ENCODE measurements around the gene PTPRN2. TPM values are rescaled to one million over a fixed set of nuclear protein-coding genes. Genes with fewer than 3 reads are reported as not detected.

PTPRN2 gene
- total RNA-seq, 1 donor from 2014 or later: 15.4 TPM

- Mint-ChIP-seq H3K4me3 (no peak overlapping the region), H3K27ac (no peak overlapping the region), H3K4me1 (ENCODE audit: unreplicated experiment) (no peaks in the 10 kb centered on the region), H3K27me3 (no peaks in the 10 kb centered on the region), H3K9me3 (no peaks in the 10 kb centered on the region), H3K36me3 (no peaks in the 10 kb centered on the region)
- no peak for TF ChIP-seq CTCF (conservative IDR thresholded peaks at IDR 0.05)
- no peak for DNase-seq (ENCODE audit: extremely low spot score, unreplicated experiment)
Observed at GRCh38 chr7:158246960-158247673, 340.5 kb downstream of the PTPRN2 start.

GRCh38 chr7:158246272-158246959, 341.2 kb downstream of the PTPRN2 start:
- H3K27ac Mint-ChIP-seq: no peak overlapping the region
- H3K27me3 Mint-ChIP-seq: no peaks in the 10 kb centered on the region
- H3K4me1 Mint-ChIP-seq (ENCODE audit: unreplicated experiment): no peaks in the 10 kb centered on the region
- no peak overlapping the region for H3K4me3 Mint-ChIP-seq
- DNase-seq (ENCODE audit: extremely low spot score, unreplicated experiment): no peak
- H3K9me3 Mint-ChIP-seq: no peaks in the 10 kb centered on the region
- TF ChIP-seq CTCF (conservative IDR thresholded peaks at IDR 0.05): no peak
- H3K36me3 Mint-ChIP-seq: no peaks in the 10 kb centered on the region

GRCh38 chr7:158245724-158246041, 341.9 kb downstream of the PTPRN2 start:
- no peak for TF ChIP-seq CTCF (conservative IDR thresholded peaks at IDR 0.05)
- Mint-ChIP-seq H3K36me3 (no peaks in the 10 kb centered on the region), H3K27me3 (no peaks in the 10 kb centered on the region), H3K4me1 (ENCODE audit: unreplicated experiment) (no peaks in the 10 kb centered on the region), H3K9me3 (no peaks in the 10 kb centered on the region), H3K4me3 (no peak overlapping the region), H3K27ac (no peak overlapping the region)
- no peak for DNase-seq (ENCODE audit: extremely low spot score, unreplicated experiment)

DNA sequence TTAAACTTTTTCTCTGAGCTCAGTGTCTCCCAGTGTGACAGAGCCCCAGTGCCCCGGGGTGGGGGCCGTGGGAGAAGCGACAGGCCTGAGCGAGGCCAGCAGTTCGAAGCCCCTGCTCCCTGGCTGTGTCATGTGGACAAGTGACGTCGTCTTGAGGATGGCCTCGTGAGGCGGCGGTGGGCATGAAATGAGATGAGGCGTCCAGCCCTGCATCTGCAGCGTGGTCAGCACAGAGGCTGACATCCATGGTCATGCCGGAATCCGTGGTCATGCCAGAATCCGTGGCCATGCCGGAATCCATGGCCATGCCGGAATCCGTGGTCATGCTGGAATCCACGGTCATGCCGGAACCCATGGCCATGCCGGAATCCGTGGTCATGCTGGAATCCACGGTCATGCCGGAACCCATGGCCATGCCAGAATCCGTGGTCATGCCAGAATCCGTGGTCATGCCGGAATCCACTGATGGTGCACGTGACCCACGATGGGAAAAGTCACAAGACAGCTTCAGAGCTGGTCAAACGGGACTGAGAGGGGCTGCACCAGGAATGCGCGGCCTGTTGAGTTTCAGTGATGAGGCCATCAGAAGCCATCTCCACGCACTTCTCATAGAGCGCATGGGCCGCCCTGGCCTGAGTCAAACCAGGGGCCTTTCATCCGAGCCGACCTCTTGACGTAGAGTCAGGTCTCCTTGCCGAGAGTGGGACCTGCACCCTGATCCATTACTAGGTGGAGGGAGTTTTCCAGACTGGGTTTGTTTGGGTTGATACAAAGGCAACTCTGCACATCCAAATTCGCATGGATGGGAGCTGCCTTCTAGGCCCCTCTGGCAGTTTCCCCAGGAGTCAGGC, 342.5 kb downstream of the PTPRN2 start:
- H3K4me1 Mint-ChIP-seq (ENCODE audit: unreplicated experiment): no peaks in the 10 kb centered on the region
- H3K27me3 Mint-ChIP-seq: no peaks in the 10 kb centered on the region
- H3K27ac Mint-ChIP-seq: no peak overlapping the region
- DNase-seq (ENCODE audit: extremely low spot score, unreplicated experiment): no peak
- no peak overlapping the region for H3K4me3 Mint-ChIP-seq
- no peaks in the 10 kb centered on the region for H3K36me3 Mint-ChIP-seq
- no peak for TF ChIP-seq CTCF (conservative IDR thresholded peaks at IDR 0.05)
- H3K9me3 Mint-ChIP-seq: no peaks in the 10 kb centered on the region

GRCh38 chr7:158244430-158244829, 343.2 kb downstream of the PTPRN2 start:
- DNase-seq (ENCODE audit: extremely low spot score, unreplicated experiment): no peak
- no peaks in the 10 kb centered on the region for H3K36me3 Mint-ChIP-seq
- H3K4me3 Mint-ChIP-seq: no peak overlapping the region
- no peaks in the 10 kb centered on the region for H3K27me3 Mint-ChIP-seq
- H3K27ac Mint-ChIP-seq: no peak overlapping the region
- no peaks in the 10 kb centered on the region for H3K4me1 Mint-ChIP-seq (ENCODE audit: unreplicated experiment)
- no peak for TF ChIP-seq CTCF (conservative IDR thresholded peaks at IDR 0.05)
- H3K9me3 Mint-ChIP-seq: no peaks in the 10 kb centered on the region

Data from type B pancreatic cell (in vitro differentiated cells).